ENCODE data around the gene PEF1.

Gene PEF1

DNA sequence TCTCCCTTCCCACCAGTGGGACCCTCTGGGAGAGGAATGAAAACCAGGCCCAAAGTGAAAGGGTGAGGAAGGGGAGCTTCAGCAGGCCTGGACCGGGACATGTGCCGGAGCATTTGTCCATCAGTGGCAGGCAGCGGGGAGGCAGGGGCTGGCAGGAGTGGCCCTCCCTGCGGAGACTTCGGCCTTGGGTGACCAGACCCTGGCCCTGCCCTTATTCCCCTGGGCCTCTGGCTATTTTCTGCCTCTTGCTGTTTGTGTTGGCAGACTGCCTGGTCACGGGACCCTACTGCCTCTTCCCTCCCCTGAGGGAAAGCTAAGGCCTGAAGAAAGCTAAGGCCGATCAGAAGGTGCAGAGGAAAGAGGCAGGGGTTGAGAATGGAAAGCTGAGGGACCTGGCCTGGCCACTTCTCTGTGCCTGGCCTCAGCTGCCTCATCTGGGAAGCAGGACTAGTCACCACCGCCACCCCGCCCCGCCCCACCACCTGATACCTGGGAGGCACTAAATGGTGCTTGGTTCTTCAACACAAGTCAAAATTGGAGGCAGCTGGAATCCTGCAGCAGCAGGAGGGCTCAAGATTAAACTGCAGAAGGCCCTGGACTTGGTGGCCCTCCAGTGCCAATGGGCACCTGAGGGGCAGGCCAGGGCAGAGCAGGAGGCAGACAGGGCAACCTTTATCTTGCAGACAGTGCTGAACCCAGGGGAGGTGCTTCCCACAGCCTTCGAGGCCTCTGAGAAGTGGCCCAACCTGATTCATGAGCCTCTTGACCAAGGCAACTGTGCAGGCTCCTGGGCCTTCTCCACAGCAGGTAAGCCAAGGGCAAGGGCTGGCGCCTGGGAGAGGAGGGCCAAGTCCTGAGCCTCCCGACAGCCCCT, 60.4 kb downstream of the PEF1 start:
- DNase-seq (ENCODE audit: low read depth): no peak

DNA sequence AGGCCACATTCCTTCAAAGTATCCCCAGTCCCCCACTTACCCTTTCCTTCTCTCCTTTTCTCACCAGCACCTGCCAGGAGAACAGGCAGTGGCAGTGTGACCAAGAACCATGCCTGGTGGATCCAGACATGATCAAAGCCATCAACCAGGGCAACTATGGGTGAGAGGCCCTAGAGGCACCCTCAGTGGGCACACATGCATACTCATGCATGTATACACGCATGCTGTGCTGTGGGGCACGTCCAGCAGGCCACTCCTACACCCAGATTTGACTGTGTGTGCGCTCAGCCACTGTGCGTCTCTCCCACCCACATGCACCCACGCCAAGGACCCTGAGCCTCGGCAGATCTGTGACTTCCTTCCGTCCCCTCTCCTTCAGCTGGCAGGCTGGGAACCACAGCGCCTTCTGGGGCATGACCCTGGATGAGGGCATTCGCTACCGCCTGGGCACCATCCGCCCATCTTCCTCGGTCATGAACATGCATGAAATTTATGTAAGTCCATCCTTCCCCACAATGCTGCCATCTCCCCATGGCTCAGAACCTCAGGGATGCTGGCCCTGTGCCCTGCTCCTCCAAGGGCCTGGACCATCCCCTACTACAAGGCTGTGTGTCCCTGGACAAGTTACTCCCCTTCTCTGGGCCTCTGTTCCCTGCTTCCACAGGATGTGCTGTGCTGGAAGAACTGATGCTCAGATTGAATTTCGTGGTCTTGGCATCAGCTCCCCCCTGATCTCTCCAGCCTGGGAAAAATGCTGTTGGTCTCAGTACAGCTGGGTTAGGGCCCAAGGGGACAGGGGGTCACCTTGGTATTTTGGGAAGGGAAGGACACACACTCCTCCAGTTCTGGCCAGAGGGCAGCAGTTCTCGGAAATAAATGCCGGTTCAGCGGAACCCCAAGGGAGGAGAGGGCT, 61.3 kb downstream of the PEF1 start:
- no peak for DNase-seq (ENCODE audit: low read depth)

DNA sequence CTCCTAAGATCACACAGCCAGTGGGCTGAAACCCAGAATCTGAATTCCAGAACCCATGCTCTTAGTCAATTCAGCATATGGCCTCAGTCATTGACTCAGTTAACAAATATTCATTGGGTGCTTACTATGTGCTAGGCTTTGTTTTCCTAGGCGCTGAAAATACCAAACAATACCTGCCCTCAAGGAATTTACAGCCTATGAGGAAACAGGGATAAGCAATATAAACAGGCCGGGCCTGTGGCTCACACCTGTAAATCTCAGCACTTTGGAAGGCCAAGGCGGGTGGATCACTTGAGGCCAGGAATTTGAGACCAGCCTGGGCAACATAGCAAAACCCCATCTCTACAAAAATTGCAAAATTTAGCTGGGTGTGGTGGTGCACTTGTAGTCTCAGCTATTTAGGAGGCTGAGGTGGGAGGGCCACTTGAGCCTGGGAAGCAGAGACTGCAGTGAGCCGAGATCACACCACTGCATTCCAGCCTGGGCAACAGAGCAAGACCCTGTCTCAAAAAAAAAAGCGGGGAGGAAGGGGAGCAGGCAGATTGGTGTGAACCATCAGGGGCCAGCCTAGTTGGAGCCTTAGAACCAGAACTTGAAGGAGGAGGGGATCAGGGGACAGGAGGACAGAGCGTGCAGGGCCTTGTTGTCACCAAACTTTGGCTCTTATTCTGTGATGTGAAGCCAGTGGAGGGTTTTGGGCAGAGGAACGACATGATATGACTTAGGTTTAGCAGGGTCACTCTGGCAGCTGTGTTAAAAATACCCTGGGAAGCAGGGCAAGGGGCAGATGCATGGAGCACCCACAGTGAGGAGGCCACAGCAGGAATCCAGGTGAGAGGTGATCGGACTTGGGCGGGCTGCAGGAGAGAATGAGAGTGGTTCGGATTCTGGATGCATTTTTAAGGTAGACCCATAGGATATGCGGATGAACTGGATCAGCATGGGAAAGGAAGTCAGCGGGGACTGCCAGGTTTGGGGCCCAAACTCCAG, 62.6 kb downstream of the PEF1 start:
- DNase-seq (ENCODE audit: low read depth): no peak

DNA sequence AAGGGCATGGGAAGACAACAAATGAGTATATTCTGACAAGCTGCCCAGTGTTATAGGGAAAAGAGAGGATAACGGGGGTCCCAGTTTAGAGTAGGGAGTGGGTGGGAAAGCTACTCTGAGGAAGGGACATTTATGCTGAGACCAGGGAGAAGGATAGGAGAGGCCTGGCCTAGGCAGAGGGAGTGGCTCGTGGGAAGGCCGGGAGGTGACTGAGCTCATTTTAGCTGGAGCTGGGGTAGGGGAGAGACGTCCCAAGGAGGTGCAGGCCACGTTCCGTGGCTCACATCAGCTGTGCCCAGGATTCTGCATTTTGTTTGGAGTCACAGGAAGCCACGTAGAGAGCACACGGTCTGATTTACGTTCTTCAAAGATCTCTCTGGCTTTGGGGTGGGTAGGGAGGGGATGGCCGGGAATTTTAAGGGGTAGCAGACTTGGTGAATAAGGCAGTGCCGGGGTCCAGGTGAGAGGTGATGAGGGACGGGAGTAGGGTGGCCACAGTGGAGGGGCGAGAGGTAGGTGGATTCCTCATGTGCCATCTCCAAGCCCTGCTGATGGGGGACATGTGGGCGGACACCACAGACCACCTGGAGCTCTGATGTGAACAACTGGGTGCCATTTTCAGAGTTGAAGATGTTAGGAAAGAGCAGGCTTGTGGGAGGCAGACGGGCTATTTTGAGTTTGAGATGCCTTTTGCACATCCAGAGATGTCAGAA, 63.6 kb downstream of the PEF1 start:
- no peak for DNase-seq (ENCODE audit: low read depth)

DNA sequence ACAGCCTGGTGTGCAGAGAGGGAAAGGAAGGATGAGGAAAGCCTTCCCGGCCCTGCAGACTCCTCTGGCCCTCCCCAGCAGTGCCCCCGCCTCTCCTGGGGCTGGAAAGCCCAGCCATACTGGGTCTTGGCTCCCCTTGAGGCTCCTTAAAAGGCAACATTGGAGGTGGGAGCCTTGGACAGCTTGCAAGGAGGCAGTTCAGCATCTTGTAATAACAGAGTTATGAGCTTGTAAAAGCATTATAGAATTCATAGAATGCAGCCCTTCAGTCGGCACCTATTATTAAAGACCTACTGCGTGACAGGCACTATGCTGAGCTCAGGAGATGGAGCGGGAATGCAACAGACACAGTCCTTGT, 64.2 kb downstream of the PEF1 start:
- no peak for DNase-seq (ENCODE audit: low read depth)
